Loucy (cell line): ENCODE results near the gene MAFF.

Source experiments
- H2AFZ ChIP-seq: fragments of 200-600 bp; sonication (generic); 2 replicates; pipeline ENCODE4 v1.6.0; 2016; ENCODE audit warnings: antibody characterized with exemption, mild to moderate bottlenecking, low read length, moderate library complexity
- H3F3A ChIP-seq: fragments of 200-600 bp; 2 replicates; pipeline ENCODE4 v1.6.0; 2016; ENCODE audit warnings: antibody characterized with exemption, low read depth, mild to moderate bottlenecking
- H3K27me3 ChIP-seq: fragments of 200-600 bp; sonication (generic); 2 replicates; pipeline ENCODE4 v1.6.1; 2014; ENCODE audit warnings: low read length, mild to moderate bottlenecking; ENCODE audit not compliant: insufficient read depth, poor library complexity, severe bottlenecking
- H3K36me3 ChIP-seq: fragments of 200-600 bp; sonication (generic); 2 replicates; pipeline ENCODE4 v1.6.1; 2016; ENCODE audit warnings: low read length; ENCODE audit not compliant: insufficient read depth
- H3K4me1 ChIP-seq: fragments of 200-600 bp; sonication (generic); 2 replicates; pipeline ENCODE4 v1.5.1; 2014; ENCODE audit warnings: low read length, mild to moderate bottlenecking; ENCODE audit not compliant: insufficient read depth, poor library complexity, severe bottlenecking
- H3K4me2 ChIP-seq: fragments of 200-600 bp; sonication (generic); 2 replicates; pipeline ENCODE4 v1.6.0; 2014; ENCODE audit warnings: antibody characterized with exemption, low read length, low read depth, mild to moderate bottlenecking; ENCODE audit not compliant: poor library complexity, severe bottlenecking
- H3K4me3 ChIP-seq: fragments of 200-600 bp; sonication (generic); 2 replicates; pipeline ENCODE4 v1.5.1; 2014; ENCODE audit warnings: low read length, mild to moderate bottlenecking, mixed read lengths; ENCODE audit not compliant: poor library complexity, severe bottlenecking
- H3K79me2 ChIP-seq: fragments of 200-600 bp; sonication (generic); 2 replicates; pipeline ENCODE4 v1.6.1; 2014; ENCODE audit warnings: low read length; ENCODE audit not compliant: insufficient read depth
- H3K9ac ChIP-seq: fragments of 200-600 bp; sonication (generic); 2 replicates; pipeline ENCODE4 v1.6.0; 2014; ENCODE audit warnings: mild to moderate bottlenecking, low read depth, low read length, moderate library complexity; ENCODE audit not compliant: poor library complexity, severe bottlenecking
- H3K9me2 ChIP-seq: fragments of 200-600 bp; sonication (generic); replicated peaks from 2 replicates; pipeline ENCODE4 v1.6.1; 2016; ENCODE audit warnings: low read depth, low read length, mixed read lengths
- H3K9me3 ChIP-seq: fragments of 200-600 bp; sonication (generic); 2 replicates; pipeline ENCODE4 v1.6.1; 2014; ENCODE audit warnings: mild to moderate bottlenecking, antibody characterized with exemption, low read length, low read depth; ENCODE audit not compliant: insufficient read depth
- H4K20me1 ChIP-seq: fragments of 200-600 bp; sonication (generic); 2 replicates; pipeline ENCODE4 v1.6.0; 2014; ENCODE audit warnings: antibody characterized with exemption, low read length, mild to moderate bottlenecking; ENCODE audit not compliant: insufficient read depth, poor library complexity, severe bottlenecking
- EZH2phosphoT487 ChIP-seq: fragments of 200-600 bp; IDR thresholded peaks from 2 replicates; pipeline ENCODE4 v1.6.1; 2018; ENCODE audit warnings: antibody characterized with exemption, mild to moderate bottlenecking, moderate library complexity, borderline replicate concordance
- TF ChIP-seq, protein P1 (sequence below): fragments of 200-600 bp; sonication (generic); conservative IDR thresholded peaks from 2 replicates; pipeline ENCODE4 v1.5.1; 2014; ENCODE audit warnings: mild to moderate bottlenecking, antibody characterized with exemption, low read length

Gene MAFF

DNA sequence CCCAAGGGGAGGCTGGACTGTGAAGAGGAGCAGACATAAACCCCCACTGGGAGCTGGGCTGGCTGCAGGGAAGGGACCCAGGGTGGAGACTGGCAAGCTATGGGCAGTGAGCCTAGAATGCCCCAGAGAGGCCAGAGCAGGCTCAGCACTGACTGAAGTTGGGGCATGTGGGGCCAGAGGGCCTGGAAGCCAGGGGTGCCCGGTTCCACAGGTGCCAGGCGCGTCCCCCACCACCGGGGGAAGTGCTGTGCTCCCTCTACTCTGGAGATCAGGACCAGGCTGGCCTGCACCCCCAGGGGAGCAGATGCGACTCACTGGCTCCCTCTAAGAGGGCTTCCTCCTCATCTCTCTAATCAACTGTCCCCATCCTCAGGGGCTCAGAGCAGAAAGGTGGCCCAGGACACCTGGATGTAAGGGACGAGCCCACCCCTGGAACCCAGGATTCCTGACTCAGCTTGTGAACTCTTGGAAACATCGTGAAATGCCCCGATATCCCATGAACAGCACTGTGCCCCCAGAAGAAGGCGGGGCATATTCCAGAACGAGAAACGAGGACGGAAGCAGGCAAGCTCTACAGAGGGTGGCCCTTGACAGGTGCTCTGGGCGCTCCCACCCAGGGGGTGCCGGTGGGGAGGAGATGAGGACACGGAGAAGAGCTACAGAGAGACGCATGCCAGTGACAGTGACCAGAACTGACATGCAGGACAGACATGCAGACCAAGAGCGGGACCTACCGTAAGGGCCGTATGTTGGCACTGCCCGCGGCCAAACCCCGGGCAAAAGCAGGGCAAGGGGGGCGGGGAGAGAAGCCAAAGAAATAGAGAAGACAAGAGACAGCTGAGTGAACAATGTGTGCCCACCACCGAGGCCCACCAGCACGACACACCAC is 20.4 kb downstream of the MAFF start:
- no peaks in the 10 kb centered on the region for H3K9me2 ChIP-seq
- peaks cover 2% of the 10 kb centered on the region for H3K4me1 ChIP-seq
- no peak for TF ChIP-seq EZH2phosphoT487
- TF ChIP-seq, protein P1, sequence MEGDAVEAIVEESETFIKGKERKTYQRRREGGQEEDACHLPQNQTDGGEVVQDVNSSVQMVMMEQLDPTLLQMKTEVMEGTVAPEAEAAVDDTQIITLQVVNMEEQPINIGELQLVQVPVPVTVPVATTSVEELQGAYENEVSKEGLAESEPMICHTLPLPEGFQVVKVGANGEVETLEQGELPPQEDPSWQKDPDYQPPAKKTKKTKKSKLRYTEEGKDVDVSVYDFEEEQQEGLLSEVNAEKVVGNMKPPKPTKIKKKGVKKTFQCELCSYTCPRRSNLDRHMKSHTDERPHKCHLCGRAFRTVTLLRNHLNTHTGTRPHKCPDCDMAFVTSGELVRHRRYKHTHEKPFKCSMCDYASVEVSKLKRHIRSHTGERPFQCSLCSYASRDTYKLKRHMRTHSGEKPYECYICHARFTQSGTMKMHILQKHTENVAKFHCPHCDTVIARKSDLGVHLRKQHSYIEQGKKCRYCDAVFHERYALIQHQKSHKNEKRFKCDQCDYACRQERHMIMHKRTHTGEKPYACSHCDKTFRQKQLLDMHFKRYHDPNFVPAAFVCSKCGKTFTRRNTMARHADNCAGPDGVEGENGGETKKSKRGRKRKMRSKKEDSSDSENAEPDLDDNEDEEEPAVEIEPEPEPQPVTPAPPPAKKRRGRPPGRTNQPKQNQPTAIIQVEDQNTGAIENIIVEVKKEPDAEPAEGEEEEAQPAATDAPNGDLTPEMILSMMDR, result 0 out of 2 replicates have a peak, but pooled peaks have one; percentile 18
- H3K4me3 ChIP-seq, result no peak overlapping the region
- H3F3A ChIP-seq, result no peaks in the 10 kb centered on the region
- H3K27me3 ChIP-seq, result no peaks in the 10 kb centered on the region
- no peaks in the 10 kb centered on the region for H3K79me2 ChIP-seq
- H3K9ac ChIP-seq, result no peak overlapping the region
- no peaks in the 10 kb centered on the region for H3K9me3 ChIP-seq
- H4K20me1 ChIP-seq, result no peaks in the 10 kb centered on the region
- no peak overlapping the region for H3K4me2 ChIP-seq
- no peaks in the 10 kb centered on the region; the same call in 1 of the 2 replicates for H3K36me3 ChIP-seq
- H2AFZ ChIP-seq, result no peak overlapping the region

DNA sequence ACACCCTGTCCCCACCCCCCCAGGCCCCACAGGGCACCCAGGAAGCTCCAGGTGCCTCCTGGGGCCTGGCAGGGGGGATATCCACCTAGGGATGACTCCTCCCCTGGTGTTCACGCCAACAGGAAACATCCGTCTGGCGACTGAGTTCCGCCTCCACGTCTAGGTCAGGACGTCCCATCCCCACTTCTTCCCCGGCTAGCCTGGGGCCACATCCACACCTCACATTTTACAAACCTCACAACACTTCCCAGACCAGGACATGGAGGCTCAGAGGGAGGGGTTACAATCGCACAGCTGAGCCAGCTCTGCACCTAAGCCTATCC is 21.0 kb downstream of the MAFF start:
- H3K9me2 ChIP-seq, result no peaks in the 10 kb centered on the region
- no peak overlapping the region for H3K4me2 ChIP-seq
- H3F3A ChIP-seq, result no peaks in the 10 kb centered on the region
- H4K20me1 ChIP-seq, result no peaks in the 10 kb centered on the region
- no peak overlapping the region for H2AFZ ChIP-seq
- H3K4me1 ChIP-seq, result peaks cover 2% of the 10 kb centered on the region
- H3K4me3 ChIP-seq, result no peak overlapping the region
- H3K9me3 ChIP-seq, result no peaks in the 10 kb centered on the region
- H3K27me3 ChIP-seq, result no peaks in the 10 kb centered on the region
- no peaks in the 10 kb centered on the region for H3K79me2 ChIP-seq
- H3K36me3 ChIP-seq, result no peaks in the 10 kb centered on the region; the same call in 1 of the 2 replicates
- no peak overlapping the region for H3K9ac ChIP-seq
- TF ChIP-seq, protein P1, result no peak
- TF ChIP-seq EZH2phosphoT487, result no peak

DNA sequence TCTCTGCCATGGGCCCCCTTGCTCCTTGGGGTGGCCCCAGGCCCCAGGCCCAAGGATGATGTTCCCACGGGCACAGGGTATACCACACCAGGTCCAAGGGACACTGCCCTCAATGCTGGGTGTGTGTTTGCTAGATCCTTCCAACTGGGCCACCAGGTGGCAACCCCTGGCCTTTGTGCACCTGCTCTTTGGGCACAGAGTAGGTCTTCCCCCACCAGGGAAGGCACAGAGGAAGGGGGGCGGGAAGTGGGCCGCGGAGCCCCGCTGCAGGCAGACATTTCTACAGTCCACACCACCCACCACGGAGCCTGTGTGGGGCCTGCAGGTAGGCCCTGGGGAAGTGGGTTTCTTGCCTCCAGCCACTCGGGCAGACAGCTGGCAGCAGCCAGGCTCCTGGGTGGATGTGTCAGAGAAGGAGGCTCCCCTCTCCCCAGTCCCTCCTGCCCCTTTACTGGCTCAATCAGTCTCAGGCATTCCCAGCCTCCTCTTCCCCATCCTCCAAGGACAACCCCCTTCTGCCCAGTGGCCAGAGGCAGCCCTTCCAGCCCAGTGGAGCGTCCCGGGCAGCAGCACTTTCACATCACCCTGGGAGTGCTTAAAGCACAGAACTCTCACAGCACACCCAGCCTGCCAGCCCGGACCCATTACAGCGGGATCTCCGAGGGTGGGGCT is 21.6 kb downstream of the MAFF start:
- no peak overlapping the region for H3K4me3 ChIP-seq
- no peak overlapping the region for H3K4me2 ChIP-seq
- H3K27me3 ChIP-seq, result no peaks in the 10 kb centered on the region
- H3K9me3 ChIP-seq, result no peaks in the 10 kb centered on the region
- H3K79me2 ChIP-seq, result no peaks in the 10 kb centered on the region
- no peaks in the 10 kb centered on the region; the same call in 1 of the 2 replicates for H3K36me3 ChIP-seq
- peaks cover 2% of the 10 kb centered on the region for H3K4me1 ChIP-seq
- H3F3A ChIP-seq, result no peaks in the 10 kb centered on the region
- H4K20me1 ChIP-seq, result no peaks in the 10 kb centered on the region
- no peak overlapping the region for H2AFZ ChIP-seq
- no peaks in the 10 kb centered on the region for H3K9me2 ChIP-seq
- no peak overlapping the region for H3K9ac ChIP-seq
- TF ChIP-seq, protein P1, result peak; percentile 20; the same call in 1 of the 2 replicates
- TF ChIP-seq EZH2phosphoT487, result no peak
